Prostate gland (tissue), 2 donors: ENCODE data around the gene GALC. TPM values are rescaled to one million over a fixed set of nuclear protein-coding genes. Genes with fewer than 3 reads are reported as not detected.

Source experiments
- DNase-seq: peaks from one replicate; pipeline ENCODE4 v3.0.0-alpha.2; 2019; ENCODE audit warnings: low spot score
- H3K27ac ChIP-seq, 2 donors: fragments of 200-600 bp; sonication (generic); 2 replicates each; pipeline ENCODE4 v1.5.1; 2017 to 2019
- H3K27me3 ChIP-seq: fragments of 200-600 bp; sonication (generic); replicated peaks from 2 replicates; pipeline ENCODE4 v1.5.1; 2019; ENCODE audit not compliant: insufficient read depth
- H3K36me3 ChIP-seq, 2 donors: fragments of 200-600 bp; sonication (generic); 1 replicate in 1 of 2; 2 replicates in 1 of 2; pipeline versions ENCODE4 v1.5.1 to v1.8.1; 2017 to 2019
- H3K4me1 ChIP-seq: fragments of 200-600 bp; sonication (generic); replicated peaks from 2 replicates; pipeline ENCODE4 v1.5.1; 2019
- H3K4me3 ChIP-seq, 2 donors: fragments of 200-600 bp; sonication (generic); 2 replicates each; pipeline ENCODE4 v1.5.1; 2017 to 2019
- H3K9me3 ChIP-seq: fragments of 200-600 bp; sonication (generic); 2 replicates; pipeline ENCODE4 v1.5.1; 2017
- CTCF ChIP-seq, 4 experiments: fragments of 200-600 bp in 2 of 4; fragments of 450-650 bp in 2 of 4; sonication (generic) in 2 of 4; IDR thresholded peaks; 1 replicate in 3 of 4; 2 replicates in 1 of 4; pipeline ENCODE4 v1.5.1; 2016 to 2019; ENCODE audit warnings: antibody characterized with exemption in 4 of 4, mild to moderate bottlenecking in 2 of 4, moderate library complexity in 2 of 4
- POLR2A ChIP-seq: fragments of 450-650 bp; IDR thresholded peaks from one replicate; pipeline ENCODE4 v1.6.1; 2016; ENCODE audit warnings: antibody characterized with exemption, mild to moderate bottlenecking
- POLR2AphosphoS5 ChIP-seq: sonication (generic); formaldehyde crosslinking; IDR thresholded peaks from one replicate; pipeline ENCODE4 v1.6.1; 2017; ENCODE audit warnings: antibody characterized with exemption
- WGBS: methylation state at CpG from one replicate; pipeline ENCODE4 v1.1.5; 2018; 5-methylcytosine and 5-hydroxymethylcytosine counted together
- intact Hi-C: fragments of 100-400 bp; cut with DNase I; formaldehyde crosslinking; loops from one replicate; pipeline ENCODE4 v1.14.2; 2022
- total RNA-seq, 2 donors: library from RNA; depleted of rRNA; stranded (reverse); fragments of >200 nt; gene quantifications; one replicate each; pipeline ENCODE4 v1.1.0, GENCODE V29; 2016

The GALC gene
- total RNA-seq, 2 donors from 2014 or later: 29.4 to 85.9 TPM

GRCh38 chr14:87916103-87916885, 76.7 kb downstream of the GALC start:
- no peaks in the 10 kb centered on the region for H3K4me1 ChIP-seq
- WGBS: 88% methylated on average over 30 of the region's 31 CpGs
- no peak for TF ChIP-seq POLR2AphosphoS5
- no peak for TF ChIP-seq CTCF (IDR thresholded peaks at IDR 0.05)
- no peak for TF ChIP-seq POLR2A
- H3K9me3 ChIP-seq: no peaks in the 10 kb centered on the region
- H3K27ac ChIP-seq: no peak overlapping the region
- intact Hi-C loops: no loop called here
- H3K4me3 ChIP-seq: no peak overlapping the region
- DNase-seq: no peak
- no peaks in the 10 kb centered on the region for H3K27me3 ChIP-seq
- H3K36me3 ChIP-seq: no peaks in the 10 kb centered on the region

GRCh38 chr14:87908550-87908949, 84.4 kb downstream of the GALC start:
- no peak overlapping the region for H3K4me3 ChIP-seq
- TF ChIP-seq POLR2A (no peak), CTCF (IDR thresholded peaks at IDR 0.05) (no peak), POLR2AphosphoS5 (no peak)
- no peak for DNase-seq
- H3K36me3 ChIP-seq: no peaks in the 10 kb centered on the region
- no peak overlapping the region for H3K27ac ChIP-seq
- no peaks in the 10 kb centered on the region for H3K9me3 ChIP-seq
- intact Hi-C loops: no loop called here
- no peaks in the 10 kb centered on the region for H3K4me1 ChIP-seq
- 11% methylated on average over 5 of the region's 5 CpGs for WGBS
- H3K27me3 ChIP-seq: no peaks in the 10 kb centered on the region

GRCh38 chr14:87901652-87902051, 91.3 kb downstream of the GALC start:
- H3K9me3 ChIP-seq: no peaks in the 10 kb centered on the region
- H3K36me3 ChIP-seq: no peaks in the 10 kb centered on the region
- no peaks in the 10 kb centered on the region for H3K4me1 ChIP-seq
- DNase-seq: no peak
- intact Hi-C loops: no loop called here
- no peak overlapping the region for H3K27ac ChIP-seq
- TF ChIP-seq CTCF (IDR thresholded peaks at IDR 0.05) (no peak), POLR2A (no peak), POLR2AphosphoS5 (no peak)
- H3K4me3 ChIP-seq: no peak overlapping the region
- H3K27me3 ChIP-seq: no peaks in the 10 kb centered on the region

GRCh38 chr14:87901236-87901635, 91.7 kb downstream of the GALC start:
- H3K27ac ChIP-seq: no peak overlapping the region
- H3K4me1 ChIP-seq: no peaks in the 10 kb centered on the region
- no peak for TF ChIP-seq POLR2A
- TF ChIP-seq CTCF (IDR thresholded peaks at IDR 0.05): no peak
- no peak for TF ChIP-seq POLR2AphosphoS5
- H3K4me3 ChIP-seq: no peak overlapping the region
- H3K36me3 ChIP-seq: no peaks in the 10 kb centered on the region
- WGBS: 66% methylated on average over 3 of the region's 3 CpGs
- no peak for DNase-seq
- no peaks in the 10 kb centered on the region for H3K9me3 ChIP-seq
- no peaks in the 10 kb centered on the region for H3K27me3 ChIP-seq
- intact Hi-C loops: no loop called here

GRCh38 chr14:87899228-87899627, 93.8 kb downstream of the GALC start:
- H3K27me3 ChIP-seq: no peaks in the 10 kb centered on the region
- H3K4me1 ChIP-seq: no peaks in the 10 kb centered on the region
- H3K36me3 ChIP-seq: no peaks in the 10 kb centered on the region
- TF ChIP-seq CTCF (IDR thresholded peaks at IDR 0.05): no peak
- no peak for TF ChIP-seq POLR2A
- no peak for TF ChIP-seq POLR2AphosphoS5
- no peak for DNase-seq
- no peak overlapping the region for H3K27ac ChIP-seq
- no peak overlapping the region for H3K4me3 ChIP-seq
- intact Hi-C loops: loop anchor here (10.0 kb wide), 1 partner anchor 154 kb away; no protein-coding TSS in a partner anchor
- H3K9me3 ChIP-seq: no peaks in the 10 kb centered on the region
